H9 (cell line): Measurements from ENCODE around the gene NUDT8. TPM values are rescaled to one million over a fixed set of nuclear protein-coding genes. Genes with fewer than 3 reads are reported as not detected.

Experiments
- DNase-seq: peaks from one replicate; pipeline ENCODE4 v3.0.0-alpha.2; 2017
- H2AFZ ChIP-seq: one replicate; pipeline ENCODE4 v1.6.1; 2013; ENCODE audit warnings: mild to moderate bottlenecking, low read length, control low read depth, moderate library complexity
- H2AK5ac ChIP-seq: 2 replicates; pipeline ENCODE4 v1.6.1; 2013; ENCODE audit warnings: low read length, control low read depth, mixed read lengths; ENCODE audit not compliant: insufficient read length
- H2BK120ac ChIP-seq: one replicate; pipeline ENCODE4 v1.6.1; 2013; ENCODE audit warnings: low read depth, mild to moderate bottlenecking, low read length, control low read depth, inconsistent platforms; ENCODE audit not compliant: poor library complexity, severe bottlenecking
- H2BK12ac ChIP-seq: 2 replicates; pipeline ENCODE4 v1.6.1; 2013; ENCODE audit warnings: low read length, control low read depth, mixed read lengths, low read depth; ENCODE audit not compliant: insufficient read length
- H2BK15ac ChIP-seq: 2 replicates; pipeline ENCODE4 v1.6.1; 2013; ENCODE audit warnings: low read depth, low read length, control low read depth
- H2BK20ac ChIP-seq: one replicate; pipeline ENCODE4 v1.6.1; 2013; ENCODE audit warnings: low read depth, mild to moderate bottlenecking, low read length, control low read depth, inconsistent platforms; ENCODE audit not compliant: poor library complexity, severe bottlenecking
- H2BK5ac ChIP-seq: 2 replicates; pipeline ENCODE4 v1.6.1; 2013; ENCODE audit warnings: low read length, control low read depth, mixed read lengths; ENCODE audit not compliant: insufficient read length
- H3K14ac ChIP-seq: 2 replicates; pipeline ENCODE4 v1.6.1; 2013; ENCODE audit warnings: low read length, control low read depth; ENCODE audit not compliant: insufficient read depth
- H3K18ac ChIP-seq: 2 replicates; pipeline ENCODE4 v1.6.1; 2013; ENCODE audit warnings: low read depth, mild to moderate bottlenecking, mixed read lengths, low read length, control low read depth; ENCODE audit not compliant: insufficient read length
- H3K23ac ChIP-seq: 2 replicates; pipeline ENCODE4 v1.6.1; 2013; ENCODE audit warnings: low read length, control low read depth, mixed read lengths, low read depth; ENCODE audit not compliant: insufficient read length
- H3K23me2 ChIP-seq: 2 replicates; pipeline ENCODE4 v1.6.1; 2013; ENCODE audit warnings: low read depth, mild to moderate bottlenecking, mixed read lengths, low read length, control low read depth; ENCODE audit not compliant: insufficient read length, poor library complexity, severe bottlenecking
- H3K27ac ChIP-seq: 2 replicates; pipeline ENCODE4 v1.5.1; 2013; ENCODE audit warnings: low read length, control low read depth, mixed read lengths, low read depth; ENCODE audit not compliant: insufficient read length
- H3K27me3 ChIP-seq: 2 replicates; pipeline ENCODE4 v1.6.1; 2013; ENCODE audit warnings: low read length, control low read depth, inconsistent platforms; ENCODE audit not compliant: insufficient read depth
- H3K4ac ChIP-seq: 2 replicates; pipeline ENCODE4 v1.6.1; 2013; ENCODE audit warnings: low read depth, mild to moderate bottlenecking, control low read depth, inconsistent platforms, low read length, moderate library complexity
- H3K4me1 ChIP-seq: 2 replicates; pipeline ENCODE4 v1.6.1; 2013; ENCODE audit warnings: low read length, control low read depth, inconsistent platforms; ENCODE audit not compliant: insufficient read depth
- H3K4me2 ChIP-seq: 2 replicates; pipeline ENCODE4 v1.6.1; 2013; ENCODE audit warnings: low read length, control low read depth, mixed read lengths; ENCODE audit not compliant: insufficient read length, insufficient read depth
- H3K56ac ChIP-seq: 2 replicates; pipeline ENCODE4 v1.6.1; 2013; ENCODE audit warnings: low read depth, mild to moderate bottlenecking, mixed read lengths, low read length, control low read depth; ENCODE audit not compliant: insufficient read length
- H3K79me1 ChIP-seq: 2 replicates; pipeline ENCODE4 v1.6.1; 2013; ENCODE audit warnings: low read depth, mild to moderate bottlenecking, moderate library complexity, low read length, control low read depth, inconsistent platforms; ENCODE audit not compliant: insufficient read depth, poor library complexity, severe bottlenecking
- H3K79me2 ChIP-seq: 2 replicates; pipeline ENCODE4 v1.6.1; 2013; ENCODE audit warnings: low read length, control low read depth, inconsistent platforms; ENCODE audit not compliant: insufficient read depth
- H3K9ac ChIP-seq: 2 replicates; pipeline ENCODE4 v1.6.1; 2013; ENCODE audit warnings: low read length, control low read depth, mixed read lengths; ENCODE audit not compliant: insufficient read length; ENCODE audit errors: extremely low read depth
- H3K9me3 ChIP-seq: one replicate; pipeline ENCODE4 v1.6.1; 2013; ENCODE audit warnings: low read depth, low read length, inconsistent platforms; ENCODE audit not compliant: control insufficient read depth
- H3T11ph ChIP-seq: one replicate; pipeline ENCODE4 v1.6.1; 2013; ENCODE audit warnings: mild to moderate bottlenecking, low read length, control low read depth, inconsistent platforms
- H4K20me1 ChIP-seq: one replicate; pipeline ENCODE4 v1.6.1; 2013; ENCODE audit not compliant: control insufficient read depth, insufficient read length, insufficient read depth
- H4K5ac ChIP-seq: 2 replicates; pipeline ENCODE4 v1.6.1; 2013; ENCODE audit warnings: low read depth, mild to moderate bottlenecking, mixed read lengths, low read length, control low read depth; ENCODE audit not compliant: insufficient read length
- H4K8ac ChIP-seq: replicated peaks from 2 replicates; pipeline ENCODE4 v1.6.1; 2013; ENCODE audit warnings: low read length, control low read depth, mixed read lengths, low read depth; ENCODE audit not compliant: insufficient read length
- H4K91ac ChIP-seq: 2 replicates; pipeline ENCODE4 v1.6.1; 2013; ENCODE audit warnings: low read depth, mild to moderate bottlenecking, moderate library complexity, mixed read lengths, low read length, control low read depth; ENCODE audit not compliant: insufficient read length
- H3K27ac Mint-ChIP-seq, 3 experiments: 2 replicates in 2 of 3; 3 replicates in 1 of 3; pipeline ENCODE4 v1.8.0; 2020 to 2021; ENCODE audit warnings: mixed read lengths in 3 of 3, mild to moderate bottlenecking in 1 of 3, moderate library complexity in 1 of 3
- H3K27me3 Mint-ChIP-seq: 2 replicates; pipeline ENCODE4 v1.8.0; 2021; ENCODE audit warnings: low read depth, mild to moderate bottlenecking, moderate library complexity, mixed read lengths
- H3K36me3 Mint-ChIP-seq, 3 experiments: 2 replicates in 2 of 3; 3 replicates in 1 of 3; pipeline ENCODE4 v1.8.0; 2020 to 2021; ENCODE audit warnings: low read depth in 3 of 3, mixed read lengths in 3 of 3; ENCODE audit not compliant: insufficient read depth in 1 of 3
- H3K4me1 Mint-ChIP-seq, 2 experiments: 2 replicates each; pipeline ENCODE4 v1.8.0; 2020; ENCODE audit warnings: mixed read lengths in 2 of 2
- H3K4me3 Mint-ChIP-seq, 2 experiments: 2 replicates in 1 of 2; 3 replicates in 1 of 2; pipeline ENCODE4 v1.8.0; 2020 to 2021; ENCODE audit warnings: mild to moderate bottlenecking in 2 of 2, mixed read lengths in 2 of 2, moderate library complexity in 1 of 2
- H3K9me3 Mint-ChIP-seq, 2 experiments: 2 replicates in 1 of 2; 3 replicates in 1 of 2; pipeline ENCODE4 v1.8.0; 2020; ENCODE audit warnings: mild to moderate bottlenecking in 2 of 2, mixed read lengths in 2 of 2, moderate library complexity in 1 of 2
- CTCF ChIP-seq: fragments of 200-600 bp; sonication (generic); conservative IDR thresholded peaks from 3 replicates; pipeline ENCODE4 v1.8.0; 2021; ENCODE audit warnings: antibody characterized with exemption, mild to moderate bottlenecking
- WGBS: extraction: QIAGEN DNeasy Blood & Tissue Kit; methylation state at CpG from one replicate; pipeline ENCODE4 v1.1.7; 2013; ENCODE audit warnings: missing lambda C conversion rate, low lambda C conversion rate, mixed read lengths; ENCODE audit not compliant: insufficient read length; ENCODE audit errors: extremely low coverage; 5-methylcytosine and 5-hydroxymethylcytosine counted together
- total RNA-seq: library from RNA; stranded (reverse); gene quantifications from 2 replicates; pipeline ENCODE4 v1.2.1, GENCODE V29; 2021

The NUDT8 gene
- total RNA-seq, 1 experiment from 2014 or later, result 6.5 TPM

GRCh38 chr11:67606492-67607295 lies 23.0 kb downstream of the NUDT8 start, which contains the start of gene NDUFV1:
NDUFV1 (plus strand) TSS chr11:67606936; CDS start chr11:67607005, 69 bp downstream.
- Histone ChIP-seq H3K79me1 (no peaks in the 10 kb centered on the region), H3K4ac (no peak within 1 kb of the TSS), H4K5ac (no peak within 1 kb of the TSS), H2BK12ac (no peak within 1 kb of the TSS), H3K23me2 (peaks cover 9% of the 10 kb centered on the region), H2BK15ac (no peak within 1 kb of the TSS), H3K9me3 (no peaks in the 10 kb centered on the region), H3K27ac (no peak within 1 kb of the TSS), H2AFZ (no peak within 1 kb of the TSS), H2BK5ac (no peak within 1 kb of the TSS), H2BK120ac (no peak within 1 kb of the TSS), H3K9ac (peak within 1 kb of the TSS; percentile 39), H3K14ac (no peak within 1 kb of the TSS), H3K18ac (no peak within 1 kb of the TSS), H3K23ac (no peak within 1 kb of the TSS), H3K56ac (no peak within 1 kb of the TSS), H3K4me2 (peak within 1 kb of the TSS; percentile 77), H2BK20ac (no peak within 1 kb of the TSS), H4K91ac (no peak within 1 kb of the TSS), H4K8ac (no peak within 1 kb of the TSS), H3K79me2 (no peaks in the 10 kb centered on the region), H3K27me3 (no peaks in the 10 kb centered on the region), H4K20me1 (no peaks in the 10 kb centered on the region), H3K4me1 (no peaks in the 10 kb centered on the region), H2AK5ac (no peak within 1 kb of the TSS), H3T11ph (no peak within 1 kb of the TSS)
- Mint-ChIP-seq H3K9me3 (peaks cover 7 to 9% of the 10 kb centered on the region in 2 experiments), H3K36me3 (peaks cover 13 to 31% (median 30%) of the 10 kb centered on the region in 3 experiments), H3K27ac (peak within 1 kb of the TSS in 2 of 3 experiments; percentile 16 to 90; a peak in 5 of 7 replicates), H3K4me1 (peaks cover 36 to 38% of the 10 kb centered on the region in 2 experiments), H3K27me3 (peaks cover 9% of the 10 kb centered on the region; the same call in 1 of the 2 replicates), H3K4me3 (peak within 1 kb of the TSS; percentile 88 to 95)
- TF ChIP-seq CTCF, result peak; percentile 51
- DNase-seq, result peak; percentile 96
- no CpG with 5 or more reads among the region's 69 CpGs for WGBS
